Thoracic aorta (tissue), 2 donors: Measurements from ENCODE around the gene USP47. TPM values are rescaled to one million over a fixed set of nuclear protein-coding genes. Genes with fewer than 3 reads are reported as not detected.

Source experiments
- ATAC-seq: fragments of 150-250 bp; one replicate; pipeline ENCODE4 v1.8.0; 2017; ENCODE audit warnings: low read depth; ENCODE audit not compliant: insufficient number of reproducible peaks, low FRiP score
- DNase-seq: peaks from one replicate; pipeline ENCODE4 v3.0.0-alpha.2; 2020; ENCODE audit warnings: low spot score
- H3K27ac ChIP-seq, 2 donors: fragments of 200-600 bp; sonication (generic); 1 replicate in 1 of 2; 2 replicates in 1 of 2; pipeline ENCODE4 v1.5.1; 2016; ENCODE audit warnings: mild to moderate bottlenecking in 2 of 2, moderate library complexity in 2 of 2
- H3K27me3 ChIP-seq: fragments of 200-600 bp; sonication (generic); replicated peaks from 2 replicates; pipeline ENCODE4 v1.6.0; 2016; ENCODE audit warnings: mild to moderate bottlenecking; ENCODE audit not compliant: insufficient read depth
- H3K36me3 ChIP-seq: fragments of 200-600 bp; sonication (generic); one replicate; pipeline ENCODE4 v1.5.1; 2016
- H3K4me1 ChIP-seq, 2 donors: fragments of 200-600 bp; sonication (generic); 1 replicate in 1 of 2; 2 replicates in 1 of 2; pipeline versions ENCODE4 v1.5.1 to v1.6.0; 2016; ENCODE audit warnings: low read depth in 2 of 2, mild to moderate bottlenecking in 1 of 2; ENCODE audit not compliant: control insufficient read depth in 1 of 2
- H3K4me3 ChIP-seq: fragments of 200-600 bp; sonication (generic); 2 replicates; pipeline ENCODE4 v1.5.1; 2016; ENCODE audit warnings: mild to moderate bottlenecking
- H3K9me3 ChIP-seq: fragments of 200-600 bp; sonication (generic); 2 replicates; pipeline ENCODE4 v1.5.1; 2016
- CTCF ChIP-seq: fragments of 200-600 bp; sonication (generic); IDR thresholded peaks from one replicate; pipeline ENCODE4 v1.5.1; 2019; ENCODE audit warnings: antibody characterized with exemption
- total RNA-seq, 2 donors: library from RNA; depleted of rRNA; stranded (reverse); fragments of >200 nt; gene quantifications; one replicate each; pipeline versions ENCODE4 v1.1.0 to v1.2.3, GENCODE V29; 2016

The USP47 gene
- total RNA-seq, 2 donors from 2014 or later, result 55.0 to 86.4 TPM

- no peak for TF ChIP-seq CTCF
- peaks cover 0 to 17% of the 10 kb centered on the region in 2 donors for H3K4me1 ChIP-seq
- no peaks in the 10 kb centered on the region for H3K36me3 ChIP-seq
- H3K4me3 ChIP-seq, result no peak overlapping the region
- no peaks in the 10 kb centered on the region for H3K27me3 ChIP-seq
- DNase-seq (no peak), ATAC-seq (no peak)
- no peaks in the 10 kb centered on the region for H3K9me3 ChIP-seq
- no peak overlapping the region for H3K27ac ChIP-seq
Observed at GRCh38 chr11:11810764-11811726, 30.7 kb upstream of the USP47 start.

GRCh38 chr11:11813288-11813962, 28.3 kb upstream of the USP47 start:
- H3K27ac ChIP-seq, result peak overlapping the region; percentile 9 to 50
- TF ChIP-seq CTCF, result no peak
- no peaks in the 10 kb centered on the region for H3K27me3 ChIP-seq
- no peaks in the 10 kb centered on the region for H3K9me3 ChIP-seq
- ATAC-seq, result peak; percentile 97
- peak; percentile 28 for DNase-seq
- H3K4me1 ChIP-seq, result peaks cover 0 to 7% of the 10 kb centered on the region in 2 donors
- no peak overlapping the region for H3K4me3 ChIP-seq
- no peaks in the 10 kb centered on the region for H3K36me3 ChIP-seq

GRCh38 chr11:11814614-11815452, 26.9 kb upstream of the USP47 start:
- Histone ChIP-seq H3K27ac (no peak overlapping the region), H3K36me3 (no peaks in the 10 kb centered on the region), H3K4me3 (no peak overlapping the region), H3K4me1 (peaks cover 0 to 5% of the 10 kb centered on the region in 2 donors), H3K9me3 (no peaks in the 10 kb centered on the region), H3K27me3 (no peaks in the 10 kb centered on the region)
- TF ChIP-seq CTCF, result no peak
- DNase-seq (no peak), ATAC-seq (no peak)

- no peak for ATAC-seq
Observed at GRCh38 chr11:11816511-11817314, 25.1 kb upstream of the USP47 start.

More at GRCh38 chr11:11816511-11817314, 25.1 kb upstream of the USP47 start:
- H3K9me3 ChIP-seq, result no peaks in the 10 kb centered on the region
- H3K4me1 ChIP-seq, result peaks cover 0 to 5% of the 10 kb centered on the region in 2 donors
- TF ChIP-seq CTCF, result no peak
- H3K27ac ChIP-seq, result no peak overlapping the region
- no peak for DNase-seq
- H3K36me3 ChIP-seq, result no peaks in the 10 kb centered on the region
- no peaks in the 10 kb centered on the region for H3K27me3 ChIP-seq
- no peak overlapping the region for H3K4me3 ChIP-seq
